Body of pancreas (tissue), 4 donors: Measurements from ENCODE around the gene KDF1.

Experiments
- POLR2A ChIP-seq, 3 donors: fragments of 450-650 bp; IDR thresholded peaks; one replicate each; pipeline ENCODE4 v1.6.1; 2016; ENCODE audit warnings: antibody characterized with exemption in 3 of 3, mild to moderate bottlenecking in 2 of 3
- TF ChIP-seq, protein P1 (sequence below), 7 experiments: fragments of 450-650 bp in 4 of 7; fragments of 200-600 bp in 3 of 7; sonication (generic) in 3 of 7; IDR thresholded peaks; one replicate each; pipeline ENCODE4 v1.5.1; 2016 to 2019; ENCODE audit warnings: antibody characterized with exemption in 7 of 7

DNA sequence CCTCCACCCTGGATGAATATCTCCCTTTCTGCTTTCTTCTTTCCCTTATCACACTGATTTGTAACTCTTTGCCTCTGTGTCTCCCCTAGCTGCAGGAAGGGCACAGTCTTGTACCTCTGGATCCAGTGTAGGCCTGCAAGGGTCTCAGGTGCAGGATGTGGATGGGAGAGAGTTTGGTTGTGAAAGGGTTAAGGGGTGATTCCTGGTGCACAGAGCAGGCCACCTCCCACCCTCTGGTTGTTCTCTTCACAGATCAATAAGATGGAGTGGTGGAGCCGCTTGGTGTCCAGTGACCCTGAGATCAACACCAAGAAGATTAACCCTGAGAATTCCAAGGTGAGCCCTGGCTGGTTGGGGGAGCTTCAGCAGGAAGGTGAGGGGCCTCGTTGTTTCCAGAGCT lies 15.1 kb downstream of the KDF1 start:
- TF ChIP-seq, protein P1, sequence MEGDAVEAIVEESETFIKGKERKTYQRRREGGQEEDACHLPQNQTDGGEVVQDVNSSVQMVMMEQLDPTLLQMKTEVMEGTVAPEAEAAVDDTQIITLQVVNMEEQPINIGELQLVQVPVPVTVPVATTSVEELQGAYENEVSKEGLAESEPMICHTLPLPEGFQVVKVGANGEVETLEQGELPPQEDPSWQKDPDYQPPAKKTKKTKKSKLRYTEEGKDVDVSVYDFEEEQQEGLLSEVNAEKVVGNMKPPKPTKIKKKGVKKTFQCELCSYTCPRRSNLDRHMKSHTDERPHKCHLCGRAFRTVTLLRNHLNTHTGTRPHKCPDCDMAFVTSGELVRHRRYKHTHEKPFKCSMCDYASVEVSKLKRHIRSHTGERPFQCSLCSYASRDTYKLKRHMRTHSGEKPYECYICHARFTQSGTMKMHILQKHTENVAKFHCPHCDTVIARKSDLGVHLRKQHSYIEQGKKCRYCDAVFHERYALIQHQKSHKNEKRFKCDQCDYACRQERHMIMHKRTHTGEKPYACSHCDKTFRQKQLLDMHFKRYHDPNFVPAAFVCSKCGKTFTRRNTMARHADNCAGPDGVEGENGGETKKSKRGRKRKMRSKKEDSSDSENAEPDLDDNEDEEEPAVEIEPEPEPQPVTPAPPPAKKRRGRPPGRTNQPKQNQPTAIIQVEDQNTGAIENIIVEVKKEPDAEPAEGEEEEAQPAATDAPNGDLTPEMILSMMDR (IDR thresholded peaks at IDR 0.05), result no peak
- TF ChIP-seq POLR2A (IDR thresholded peaks at IDR 0.05), result no peak
